DMS153 (cell line): ENCODE data around the gene CYP51A1.
"Not testable (repeated sequence)": the region's sequence is repeated elsewhere in the genome, so short reads cannot be mapped to it uniquely, and the experiment has no call there.

ENCODE experiments used
- DNase-seq: peaks from one replicate; lab custom pipeline; 2025; lab: John Stamatoyannopoulos, UW

CYP51A1 gene

DNA sequence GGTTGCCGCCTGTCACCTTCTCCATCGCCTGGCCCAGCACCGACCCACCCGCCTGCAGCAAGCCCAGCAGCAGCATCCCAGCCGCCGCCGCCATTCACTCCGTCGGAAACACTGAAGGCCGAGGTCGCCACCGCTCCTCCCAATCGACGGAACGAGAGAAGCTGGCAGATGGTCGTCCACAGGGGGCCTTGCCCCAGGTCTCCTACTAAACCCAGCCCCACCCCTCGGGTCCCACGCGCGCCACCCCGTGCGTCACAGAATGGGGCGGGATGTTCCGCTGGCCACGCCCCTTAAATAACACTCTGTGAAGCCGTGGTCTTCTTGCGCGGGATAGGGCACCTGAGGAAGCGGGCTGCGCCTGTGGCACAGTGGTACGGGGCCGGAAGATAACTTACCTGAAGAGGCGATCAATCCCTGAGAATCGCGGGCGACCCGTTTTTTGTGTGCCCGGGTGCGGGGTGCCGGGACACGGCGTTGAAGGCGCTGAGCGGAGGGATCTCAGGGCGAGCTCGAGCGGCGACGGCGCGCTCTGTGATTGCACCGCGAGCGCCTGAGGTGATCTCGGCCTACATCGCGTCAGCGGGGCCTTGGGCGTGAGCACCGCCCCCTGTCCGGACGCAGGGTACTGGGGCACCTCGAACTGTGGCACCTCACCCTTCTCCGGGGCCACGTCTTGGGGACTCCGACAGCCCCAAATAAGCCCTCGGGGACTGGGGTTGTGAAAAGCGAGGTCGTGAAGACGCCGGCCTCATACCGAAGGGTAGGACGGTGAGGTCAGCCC is at the start of gene CYP51A1:
TSS of gene CYP51A1 (minus strand) at position 207 of the 781 bp plus-strand sequence. CDS start at position 94, 113 bp downstream.
- DNase-seq = peak; percentile 87

- DNase-seq = peak; percentile 62
Measured at GRCh38 chr7:92178928-92179924, 44.9 kb upstream of the CYP51A1 start, which contains the start of gene LRRD1. LRRD1 (minus strand) TSS chr7:92179142; CDS start chr7:92165202, 13,940 bp downstream.

GRCh38 chr7:92177362-92177761 is 43.1 kb upstream of the CYP51A1 start:
- DNase-seq = no peak

- not testable (repeated sequence) for DNase-seq
Measured at GRCh38 chr7:92169529-92169928, 35.3 kb upstream of the CYP51A1 start.

GRCh38 chr7:92161271-92161670 is 27.0 kb upstream of the CYP51A1 start:
- no peak for DNase-seq

DNA sequence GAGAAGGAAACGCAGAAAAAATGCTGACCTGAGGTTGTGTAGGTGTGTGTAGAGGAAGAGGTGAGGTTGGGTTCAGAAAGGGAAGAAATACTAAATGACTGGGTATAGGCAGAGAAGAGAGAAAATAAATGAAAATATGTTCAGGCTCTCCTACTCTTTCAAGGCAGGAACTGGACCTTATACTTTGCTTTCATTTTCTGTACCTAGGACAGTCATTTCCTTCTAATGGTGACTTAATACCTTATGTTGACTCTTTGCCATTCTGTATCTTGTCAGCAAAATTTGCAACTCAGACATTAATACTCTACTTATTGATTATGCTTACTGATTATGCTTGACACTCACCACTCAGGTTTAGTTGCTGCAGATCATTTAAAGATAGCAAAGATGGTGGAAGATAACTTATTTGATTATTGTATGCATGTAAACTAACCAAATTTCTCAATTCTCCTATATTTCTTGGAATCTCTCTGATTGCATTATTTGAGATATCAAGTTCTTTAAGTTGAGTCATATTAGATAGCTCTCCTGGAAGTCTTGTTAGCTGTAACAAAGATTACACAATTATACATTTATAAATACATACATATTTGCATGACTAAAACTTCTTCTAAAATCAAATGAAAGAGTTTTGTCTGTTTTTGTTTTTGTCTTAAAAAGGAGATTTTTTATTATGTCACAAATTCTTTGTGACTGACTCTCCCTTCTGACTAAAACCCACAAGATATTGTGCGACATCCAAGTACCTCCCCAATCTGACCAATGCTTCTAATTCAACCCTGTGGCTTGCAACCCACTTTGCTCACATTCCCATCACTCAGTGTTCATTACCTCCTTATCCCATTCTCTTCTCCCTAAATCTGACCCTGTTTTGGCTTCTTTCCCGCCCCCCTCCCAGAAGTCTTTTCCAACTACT is 24.6 kb upstream of the CYP51A1 start:
- no peak for DNase-seq

GRCh38 chr7:92156990-92157389 is 22.7 kb upstream of the CYP51A1 start:
- DNase-seq = no peak

- DNase-seq = no peak
Measured at GRCh38 chr7:92155108-92155739, 20.9 kb upstream of the CYP51A1 start.

DNA sequence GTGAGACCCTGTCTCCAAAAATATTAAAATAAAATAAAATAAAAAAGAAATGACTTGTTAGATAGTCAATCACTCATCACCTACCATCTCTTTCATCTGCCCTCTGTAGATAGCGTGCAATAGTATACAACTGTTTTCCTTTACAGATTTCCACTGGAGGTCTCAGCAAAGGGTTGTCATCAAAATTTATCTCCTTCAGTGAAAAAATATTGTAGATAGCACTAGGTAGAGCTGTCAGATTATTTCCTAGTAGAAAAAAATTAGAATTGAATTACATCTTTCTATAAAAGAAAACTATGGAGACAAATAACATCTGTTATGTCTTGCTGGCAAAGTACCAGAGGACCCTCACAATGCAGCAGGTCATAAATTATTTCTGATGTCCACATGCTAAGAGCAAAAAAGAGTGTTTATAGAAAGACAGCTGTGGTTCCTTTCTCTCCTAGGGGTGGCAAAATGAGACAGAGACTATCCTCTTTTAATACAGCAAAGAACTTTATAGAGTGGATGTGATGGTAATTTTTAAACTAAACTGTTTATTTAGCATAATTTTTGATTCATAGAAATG is 16.3 kb upstream of the CYP51A1 start:
- no peak for DNase-seq

DNA sequence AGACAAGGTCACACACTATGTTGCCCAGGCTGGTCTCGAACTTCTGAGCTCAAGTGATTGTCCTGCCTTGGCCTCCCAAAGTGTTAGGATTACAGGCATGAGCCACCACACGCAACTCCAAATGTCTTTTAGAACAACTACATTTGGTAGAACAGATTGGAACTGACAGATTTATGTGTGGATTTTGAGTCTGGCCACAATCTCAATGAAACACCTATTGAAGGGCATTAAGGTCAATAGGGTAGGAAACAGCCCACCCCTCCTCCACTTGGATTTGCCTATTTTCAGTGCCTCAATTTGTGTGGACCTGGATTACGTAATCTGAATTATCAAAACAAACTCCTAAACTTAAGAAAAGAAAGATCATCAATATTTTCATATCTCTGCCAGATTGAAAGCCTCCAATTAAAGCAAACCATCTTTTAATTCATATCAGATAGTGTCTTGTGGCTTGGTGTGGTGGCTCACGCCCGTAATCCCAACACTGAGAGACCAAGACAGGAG is 15.5 kb upstream of the CYP51A1 start:
- no peak for DNase-seq

DNA sequence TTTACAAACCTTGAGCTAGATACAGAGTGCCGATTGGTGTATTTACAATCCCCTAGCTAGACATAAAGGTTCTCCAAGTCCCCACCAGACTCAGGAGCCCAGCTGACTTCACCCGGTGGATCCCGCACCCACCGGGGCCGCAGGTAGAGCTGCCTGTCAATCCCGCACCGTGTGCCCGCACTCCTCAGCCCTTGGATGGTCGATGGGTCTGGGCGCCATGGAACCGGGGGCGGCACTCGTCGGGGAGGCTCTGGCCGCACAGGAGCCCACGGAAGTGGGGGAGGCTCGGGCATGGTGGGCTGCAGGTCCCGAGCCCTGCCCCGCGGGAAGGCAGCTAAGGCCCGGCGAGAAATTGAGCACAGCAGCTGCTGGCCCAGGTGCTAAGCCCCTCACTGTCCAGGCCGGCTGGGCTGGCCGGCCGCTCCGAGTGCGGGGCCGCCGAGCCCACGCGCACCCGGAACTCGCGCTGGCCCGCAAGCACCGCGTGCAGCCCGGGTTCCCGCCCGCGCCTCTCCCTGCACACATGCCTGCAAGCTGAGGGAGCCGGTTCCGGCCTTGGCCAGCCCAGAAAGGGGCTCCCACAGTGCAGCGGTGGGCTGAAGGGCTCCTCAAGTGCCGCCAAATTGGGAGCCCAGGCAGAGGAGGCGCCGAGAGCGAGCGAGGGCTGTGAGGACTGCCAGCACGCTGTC is 9.1 kb upstream of the CYP51A1 start:
- not testable (repeated sequence) for DNase-seq

GRCh38 chr7:92142791-92143190 is 8.5 kb upstream of the CYP51A1 start:
- DNase-seq = not testable (repeated sequence)

- no peak for DNase-seq
Measured at GRCh38 chr7:92141161-92141560, 6.9 kb upstream of the CYP51A1 start.

GRCh38 chr7:92137557-92137956 is 3.3 kb upstream of the CYP51A1 start:
- no peak for DNase-seq

- DNase-seq = peak; percentile 4
Measured at GRCh38 chr7:92135052-92135889, 994 bp upstream of the CYP51A1 start.

DNA sequence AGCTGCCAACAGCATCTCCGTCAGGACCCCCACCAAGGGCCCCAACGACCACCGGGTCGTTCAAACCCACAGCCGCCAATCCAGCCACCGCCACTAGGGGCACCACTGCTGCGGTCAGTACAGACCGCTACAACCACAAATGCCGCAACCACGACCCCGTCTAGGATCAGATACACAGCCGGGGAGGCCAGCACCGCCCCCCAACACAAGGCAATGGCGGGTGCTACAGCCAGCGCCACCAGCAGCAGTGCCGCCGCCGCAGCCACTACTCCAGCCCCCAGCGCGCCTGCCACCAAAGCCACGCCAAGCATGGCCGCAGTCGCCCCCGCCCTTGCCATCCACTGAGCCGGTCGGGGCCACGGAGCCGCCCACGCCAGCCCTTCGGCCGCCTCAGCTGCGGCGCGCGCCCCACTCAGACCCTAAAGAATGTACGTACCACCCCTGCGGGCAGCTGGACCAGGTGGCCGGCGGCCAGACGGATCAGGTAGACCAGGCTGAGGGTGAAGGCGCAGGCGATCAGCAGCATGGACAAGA is 473 bp downstream of the CYP51A1 start:
- peak; percentile 50 for DNase-seq

GRCh38 chr7:92133133-92133736 is 1.0 kb downstream of the CYP51A1 start:
- DNase-seq = no peak

GRCh38 chr7:92131764-92132330 is 2.4 kb downstream of the CYP51A1 start:
- no peak for DNase-seq
